Keratinocyte (primary cell): ENCODE measurements around the gene TSHZ1.

Experiments used
- EZH2 ChIP-seq: IDR thresholded peaks from one replicate; pipeline ENCODE4 v1.6.1; 2012; ENCODE audit warnings: inconsistent platforms, mild to moderate bottlenecking, low read length, moderate library complexity
- TF ChIP-seq, protein P1 (sequence below), 3 experiments: IDR thresholded peaks in 1 of 3; conservative IDR thresholded peaks in 1 of 3; optimal IDR thresholded peaks in 1 of 3; 2 replicates in 2 of 3; 3 replicates in 1 of 3; pipeline versions ENCODE3 to v1.5.1; 2011; ENCODE audit warnings: low read length in 3 of 3, mild to moderate bottlenecking in 3 of 3, moderate library complexity in 2 of 3, control low read depth in 1 of 3, inconsistent platforms in 1 of 3; ENCODE audit not compliant: insufficient read depth in 2 of 3; ENCODE audit errors: extremely low read depth in 1 of 3

DNA sequence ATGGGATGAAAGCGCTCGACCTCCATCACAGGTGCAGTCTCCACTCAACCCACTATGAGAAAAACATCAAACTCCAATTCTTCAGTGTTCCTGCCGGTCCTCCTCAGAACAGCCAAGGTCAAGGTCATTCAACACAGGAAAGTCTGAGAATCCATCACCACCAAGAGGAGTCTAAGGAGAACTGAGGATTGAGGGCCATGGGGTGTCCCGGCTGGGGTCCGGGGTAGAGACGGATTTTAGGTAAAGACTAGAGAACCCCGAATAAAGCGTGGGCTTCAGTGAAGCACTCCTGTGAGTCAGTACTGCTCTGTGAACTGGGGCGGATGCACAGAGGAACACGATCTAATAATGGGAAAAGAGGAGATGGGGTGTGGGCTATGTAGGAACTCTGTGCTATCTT is 43.5 kb upstream of the TSHZ1 start:
- TF ChIP-seq, protein P1, sequence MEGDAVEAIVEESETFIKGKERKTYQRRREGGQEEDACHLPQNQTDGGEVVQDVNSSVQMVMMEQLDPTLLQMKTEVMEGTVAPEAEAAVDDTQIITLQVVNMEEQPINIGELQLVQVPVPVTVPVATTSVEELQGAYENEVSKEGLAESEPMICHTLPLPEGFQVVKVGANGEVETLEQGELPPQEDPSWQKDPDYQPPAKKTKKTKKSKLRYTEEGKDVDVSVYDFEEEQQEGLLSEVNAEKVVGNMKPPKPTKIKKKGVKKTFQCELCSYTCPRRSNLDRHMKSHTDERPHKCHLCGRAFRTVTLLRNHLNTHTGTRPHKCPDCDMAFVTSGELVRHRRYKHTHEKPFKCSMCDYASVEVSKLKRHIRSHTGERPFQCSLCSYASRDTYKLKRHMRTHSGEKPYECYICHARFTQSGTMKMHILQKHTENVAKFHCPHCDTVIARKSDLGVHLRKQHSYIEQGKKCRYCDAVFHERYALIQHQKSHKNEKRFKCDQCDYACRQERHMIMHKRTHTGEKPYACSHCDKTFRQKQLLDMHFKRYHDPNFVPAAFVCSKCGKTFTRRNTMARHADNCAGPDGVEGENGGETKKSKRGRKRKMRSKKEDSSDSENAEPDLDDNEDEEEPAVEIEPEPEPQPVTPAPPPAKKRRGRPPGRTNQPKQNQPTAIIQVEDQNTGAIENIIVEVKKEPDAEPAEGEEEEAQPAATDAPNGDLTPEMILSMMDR (optimal IDR thresholded peaks at IDR 0.05 in 1 of 3, IDR thresholded peaks at IDR 0.05 in 1 of 3, conservative IDR thresholded peaks at IDR 0.05 in 1 of 3; ENCODE audit: extremely low read depth in 1 of 3, insufficient read depth in 2 of 3, low read length in 3 of 3) = no peak
- TF ChIP-seq EZH2 = no peak
